ENCODE data around the gene TMEM132D.

The TMEM132D gene

GRCh38 chr12:129434790-129435189 lies 469.0 kb downstream of the TMEM132D start:
- H3K27ac ChIP-seq (ENCODE audit: low read depth, low read length), result no peak overlapping the region
- no peaks in the 10 kb centered on the region for H4K20me1 ChIP-seq (ENCODE audit: low read depth, low read length)
- no peaks in the 10 kb centered on the region for H3F3A ChIP-seq (ENCODE audit: insufficient read depth)
- H3K27me3 ChIP-seq (ENCODE audit: low read length), result no peaks in the 10 kb centered on the region
- no peaks in the 10 kb centered on the region for H3K79me2 ChIP-seq (ENCODE audit: insufficient read depth, low read length)
- no peak for TF ChIP-seq CTCF (IDR thresholded peaks at IDR 0.05; ENCODE audit: insufficient read depth, low read length, poor library complexity, severe bottlenecking)
- no peak for TF ChIP-seq EZH2phosphoT487 (conservative IDR thresholded peaks at IDR 0.05; ENCODE audit: low read length)
- H3K9ac ChIP-seq (ENCODE audit: low read length), result no peak overlapping the region
- no peak overlapping the region for H3K4me2 ChIP-seq (ENCODE audit: low read depth, low read length, poor library complexity, severe bottlenecking)
- no peaks in the 10 kb centered on the region for H3K9me2 ChIP-seq (replicated peaks; ENCODE audit: insufficient read depth, low read length)
- H2AFZ ChIP-seq (ENCODE audit: low read depth, low read length, severe bottlenecking), result no peak overlapping the region
- no peaks in the 10 kb centered on the region for H3K9me3 ChIP-seq (ENCODE audit: insufficient read depth, low read length)
- H3K36me3 ChIP-seq (ENCODE audit: low read length), result no peaks in the 10 kb centered on the region
- no peak overlapping the region for H3K4me3 ChIP-seq (ENCODE audit: insufficient read depth, low read length, poor library complexity, severe bottlenecking)

- Histone ChIP-seq H3K27me3 (ENCODE audit: low read length) (no peaks in the 10 kb centered on the region), H3K4me3 (ENCODE audit: insufficient read depth, low read length, poor library complexity, severe bottlenecking) (no peak overlapping the region), H3K9me3 (ENCODE audit: insufficient read depth, low read length) (no peaks in the 10 kb centered on the region), H2AFZ (ENCODE audit: low read depth, low read length, severe bottlenecking) (no peak overlapping the region), H3K27ac (ENCODE audit: low read depth, low read length) (no peak overlapping the region), H3K9ac (ENCODE audit: low read length) (no peak overlapping the region), H3K36me3 (ENCODE audit: low read length) (no peaks in the 10 kb centered on the region), H3K9me2 (replicated peaks; ENCODE audit: insufficient read depth, low read length) (no peaks in the 10 kb centered on the region), H4K20me1 (ENCODE audit: low read depth, low read length) (no peaks in the 10 kb centered on the region), H3F3A (ENCODE audit: insufficient read depth) (no peaks in the 10 kb centered on the region), H3K4me2 (ENCODE audit: low read depth, low read length, poor library complexity, severe bottlenecking) (no peak overlapping the region), H3K79me2 (ENCODE audit: insufficient read depth, low read length) (no peaks in the 10 kb centered on the region)
- TF ChIP-seq CTCF (IDR thresholded peaks at IDR 0.05; ENCODE audit: insufficient read depth, low read length, poor library complexity, severe bottlenecking) (no peak), EZH2phosphoT487 (conservative IDR thresholded peaks at IDR 0.05; ENCODE audit: low read length) (no peak)
These were observed 475.4 kb downstream of the TMEM132D start for GRCh38 chr12:129428240-129428936.

GRCh38 chr12:129423041-129423580 lies 480.7 kb downstream of the TMEM132D start:
- Histone ChIP-seq H4K20me1 (ENCODE audit: low read depth, low read length) (no peaks in the 10 kb centered on the region), H3K9ac (ENCODE audit: low read length) (no peak overlapping the region), H3K9me3 (ENCODE audit: insufficient read depth, low read length) (no peaks in the 10 kb centered on the region), H3F3A (ENCODE audit: insufficient read depth) (no peaks in the 10 kb centered on the region), H3K27me3 (ENCODE audit: low read length) (no peaks in the 10 kb centered on the region), H3K27ac (ENCODE audit: low read depth, low read length) (no peak overlapping the region), H3K36me3 (ENCODE audit: low read length) (no peaks in the 10 kb centered on the region), H3K4me2 (ENCODE audit: low read depth, low read length, poor library complexity, severe bottlenecking) (no peak overlapping the region), H3K9me2 (replicated peaks; ENCODE audit: insufficient read depth, low read length) (no peaks in the 10 kb centered on the region), H2AFZ (ENCODE audit: low read depth, low read length, severe bottlenecking) (no peak overlapping the region), H3K79me2 (ENCODE audit: insufficient read depth, low read length) (no peaks in the 10 kb centered on the region), H3K4me3 (ENCODE audit: insufficient read depth, low read length, poor library complexity, severe bottlenecking) (no peak overlapping the region)
- TF ChIP-seq CTCF (IDR thresholded peaks at IDR 0.05; ENCODE audit: insufficient read depth, low read length, poor library complexity, severe bottlenecking) (no peak), EZH2phosphoT487 (conservative IDR thresholded peaks at IDR 0.05; ENCODE audit: low read length) (no peak)

All from SU-DHL-6 (cell line).